ENCODE measurements around the gene PLA2R1. TPM values are rescaled to one million over a fixed set of nuclear protein-coding genes. Genes with fewer than 3 reads are reported as not detected.

The PLA2R1 gene
- total RNA-seq, 2 experiments from 2014 or later = not detected

DNA sequence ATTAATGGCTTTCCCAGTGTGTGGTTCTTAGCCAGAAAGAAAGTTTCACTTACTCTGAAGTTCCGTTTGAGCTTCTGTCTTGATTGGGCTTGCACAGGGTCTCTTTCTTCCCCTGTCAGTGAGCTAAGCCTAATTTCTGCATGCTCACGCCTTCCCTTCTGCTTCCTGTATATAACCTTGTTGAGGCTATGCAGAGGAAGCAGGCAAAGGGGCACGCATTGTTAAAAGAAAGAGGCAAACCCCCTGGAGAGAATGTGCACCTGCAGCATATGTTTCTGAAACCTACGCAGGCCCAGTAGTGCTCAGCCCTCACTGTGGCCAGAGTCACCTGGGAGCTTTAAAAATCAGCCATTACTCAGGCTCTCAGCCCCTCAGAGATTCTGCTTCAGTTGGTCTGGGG, 14.5 kb upstream of the PLA2R1 start:
- H3K4me3 Mint-ChIP-seq = no peak overlapping the region
- H3K4me1 Mint-ChIP-seq = peaks cover 3% of the 10 kb centered on the region
- no peaks in the 10 kb centered on the region for H3K36me3 Mint-ChIP-seq
- no peak for DNase-seq
- H3K27me3 Mint-ChIP-seq = no peaks in the 10 kb centered on the region
- no peak overlapping the region for H3K27ac Mint-ChIP-seq
- no peaks in the 10 kb centered on the region for H3K9me3 Mint-ChIP-seq

DNA sequence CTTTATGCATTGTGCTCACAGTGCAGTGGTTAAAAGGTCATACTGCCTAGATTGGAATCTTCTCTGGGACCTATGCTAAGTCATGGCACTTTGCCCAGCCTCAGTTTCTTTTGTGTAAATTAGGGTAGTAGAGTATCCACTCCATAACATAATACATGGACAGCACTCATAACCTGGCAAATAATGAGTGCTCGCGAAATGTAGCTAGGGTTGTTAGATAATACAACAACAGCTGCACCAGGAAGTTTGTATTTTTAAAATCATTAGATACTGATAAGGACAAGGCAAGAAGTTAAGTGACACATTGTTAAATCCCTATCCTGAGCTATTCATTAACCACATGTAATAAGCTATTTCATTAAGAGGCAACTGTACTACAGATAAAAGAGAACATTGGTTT, 13.8 kb upstream of the PLA2R1 start:
- no peak for DNase-seq
- H3K4me3 Mint-ChIP-seq = no peak overlapping the region
- no peaks in the 10 kb centered on the region for H3K36me3 Mint-ChIP-seq
- peaks cover 3% of the 10 kb centered on the region for H3K4me1 Mint-ChIP-seq
- H3K27me3 Mint-ChIP-seq = peaks cover 2% of the 10 kb centered on the region
- no peak overlapping the region for H3K27ac Mint-ChIP-seq
- H3K9me3 Mint-ChIP-seq = no peaks in the 10 kb centered on the region

DNA sequence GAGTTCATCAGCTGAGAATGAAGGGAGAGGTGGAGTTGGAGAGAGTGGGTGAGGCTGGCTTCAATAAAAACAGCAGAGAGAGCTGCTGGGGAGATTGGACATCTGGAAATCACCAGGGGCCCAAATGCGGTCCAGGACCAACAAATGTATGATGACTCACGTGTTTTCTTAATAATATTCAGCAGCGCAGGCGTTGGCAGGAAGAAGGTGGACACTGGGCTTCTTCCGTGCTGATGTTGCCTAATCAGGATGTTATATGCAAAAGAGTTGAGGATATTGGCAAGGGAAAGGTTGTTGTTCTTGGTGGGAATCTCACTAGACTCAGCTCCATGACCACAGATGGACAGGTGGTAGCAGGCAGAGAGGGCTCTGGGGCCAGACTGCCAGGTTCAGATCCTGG, 12.8 kb upstream of the PLA2R1 start:
- H3K4me1 Mint-ChIP-seq = peaks cover 3% of the 10 kb centered on the region
- H3K4me3 Mint-ChIP-seq = no peak overlapping the region
- H3K27me3 Mint-ChIP-seq = peaks cover 3% of the 10 kb centered on the region
- H3K27ac Mint-ChIP-seq = no peak overlapping the region
- no peak for DNase-seq
- H3K36me3 Mint-ChIP-seq = no peaks in the 10 kb centered on the region
- no peaks in the 10 kb centered on the region for H3K9me3 Mint-ChIP-seq

DNA sequence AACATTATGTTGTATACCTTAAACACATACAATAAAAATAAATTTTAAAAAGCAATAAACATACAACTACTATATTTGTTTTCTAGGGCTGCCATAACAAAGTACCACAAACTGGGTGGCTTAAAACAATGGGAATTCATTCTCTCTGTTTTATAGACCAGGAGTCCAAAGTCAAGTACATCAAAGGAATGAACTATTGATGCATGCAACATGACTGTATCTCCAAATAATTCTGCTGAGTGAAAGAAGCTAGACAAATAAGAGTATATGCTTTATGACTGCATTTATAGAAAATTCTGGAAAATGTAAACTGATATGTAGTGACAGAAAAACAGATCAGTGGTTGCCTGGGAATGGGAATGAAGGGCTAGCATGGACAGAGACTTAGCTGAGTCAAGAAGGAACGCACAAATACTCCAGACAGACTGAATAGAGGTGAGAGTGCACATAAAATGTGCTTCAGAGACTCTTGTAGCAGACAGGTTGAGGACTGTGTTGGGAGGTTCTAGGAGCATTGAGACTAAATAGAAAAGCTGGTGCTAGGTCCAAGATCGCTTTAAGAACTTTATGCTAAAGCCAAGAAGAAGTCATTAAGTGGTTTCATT, 11.0 kb upstream of the PLA2R1 start:
- peaks cover 5% of the 10 kb centered on the region for H3K9me3 Mint-ChIP-seq
- DNase-seq = no peak
- H3K4me1 Mint-ChIP-seq = peaks cover 3% of the 10 kb centered on the region
- H3K27ac Mint-ChIP-seq = no peak overlapping the region
- no peak overlapping the region for H3K4me3 Mint-ChIP-seq
- H3K27me3 Mint-ChIP-seq = peaks cover 3% of the 10 kb centered on the region
- no peaks in the 10 kb centered on the region for H3K36me3 Mint-ChIP-seq

DNA sequence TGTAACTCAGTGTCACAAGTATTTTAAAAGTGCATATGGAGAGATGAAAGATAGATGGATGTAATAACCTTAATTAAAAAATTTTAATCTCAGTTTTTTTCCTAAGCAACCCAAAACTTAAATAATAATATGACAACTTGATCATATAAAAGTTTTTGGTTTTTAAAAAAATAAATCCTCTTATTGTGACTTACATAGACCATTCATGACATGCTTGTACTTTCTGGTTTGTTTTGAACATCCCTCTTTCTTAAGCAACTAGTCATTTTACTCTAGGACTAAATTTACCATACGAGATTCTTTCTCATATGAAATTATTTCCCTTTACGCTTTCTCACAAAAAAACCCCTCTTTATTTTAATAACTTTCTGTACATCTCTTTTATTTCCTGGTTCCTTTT, 6.5 kb upstream of the PLA2R1 start:
- Mint-ChIP-seq H3K4me3 (no peak overlapping the region), H3K4me1 (no peaks in the 10 kb centered on the region), H3K27me3 (peaks cover 22% of the 10 kb centered on the region), H3K36me3 (no peaks in the 10 kb centered on the region), H3K9me3 (peaks cover 5% of the 10 kb centered on the region), H3K27ac (no peak overlapping the region)
- DNase-seq = no peak

DNA sequence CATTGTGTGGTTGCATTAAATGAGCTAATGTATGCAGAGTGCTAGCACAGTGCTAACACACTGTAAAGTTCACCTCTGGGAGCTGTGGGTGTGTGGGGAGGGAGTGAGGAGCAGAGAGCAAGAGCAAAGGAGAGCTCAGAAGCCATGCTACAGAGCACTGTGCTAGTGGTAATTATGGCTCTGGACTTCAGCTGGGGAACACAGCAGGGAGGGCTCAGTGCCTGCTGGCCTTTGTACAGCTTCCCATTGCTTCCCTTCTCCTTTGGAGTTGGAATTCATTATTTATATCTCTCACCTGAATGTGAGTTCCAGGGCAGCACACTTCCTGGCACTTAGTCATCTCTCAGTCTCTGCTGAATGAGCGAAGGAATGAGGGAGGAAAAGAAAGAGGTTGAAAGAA, 2.5 kb upstream of the PLA2R1 start:
- DNase-seq = no peak

DNA sequence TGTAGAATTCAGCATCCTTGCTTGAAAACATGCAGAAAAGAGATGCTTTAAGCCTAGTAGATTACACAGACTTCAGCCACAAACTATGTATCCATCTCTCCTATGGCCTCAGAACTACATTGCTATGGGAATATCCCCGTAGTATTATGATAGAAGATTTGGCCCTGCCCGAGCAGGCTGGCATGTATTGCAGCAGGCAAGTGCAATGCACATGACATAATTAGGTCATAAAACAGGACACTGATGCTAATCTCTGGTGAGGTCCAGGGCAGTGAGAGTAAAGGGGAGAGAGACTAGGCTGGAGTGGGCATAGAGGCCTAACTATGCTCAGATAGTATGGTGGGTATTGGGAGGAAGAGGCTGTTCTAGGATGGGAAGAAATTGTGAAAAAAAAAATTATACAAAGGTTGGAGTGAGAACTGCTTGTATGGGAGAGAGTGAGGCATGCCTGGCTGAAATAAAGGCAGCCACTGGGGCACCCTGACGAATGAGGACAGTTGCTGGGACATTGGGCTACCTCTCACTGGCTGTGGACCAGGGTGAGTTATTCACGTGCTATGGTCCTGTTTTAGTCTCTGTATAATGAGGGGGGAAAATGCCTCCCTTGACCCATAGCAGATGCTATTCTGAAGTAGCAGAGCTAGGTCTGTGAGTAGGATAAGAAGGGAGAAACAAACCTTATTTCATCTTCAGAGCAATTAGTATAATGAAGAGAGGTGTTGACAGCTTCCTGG, 1.6 kb upstream of the PLA2R1 start:
- H3K27me3 Mint-ChIP-seq = peaks cover 61% of the 10 kb centered on the region
- no peak overlapping the region for H3K4me3 Mint-ChIP-seq
- DNase-seq = no peak
- no peaks in the 10 kb centered on the region for H3K36me3 Mint-ChIP-seq
- H3K9me3 Mint-ChIP-seq = peaks cover 4% of the 10 kb centered on the region
- H3K27ac Mint-ChIP-seq = no peak overlapping the region
- peaks cover 6% of the 10 kb centered on the region for H3K4me1 Mint-ChIP-seq

More for the DNA sequence above, 2.5 kb upstream of the PLA2R1 start:
- H3K4me1 Mint-ChIP-seq = peaks cover 6% of the 10 kb centered on the region
- H3K9me3 Mint-ChIP-seq = peaks cover 5% of the 10 kb centered on the region
- H3K4me3 Mint-ChIP-seq = no peak overlapping the region
- no peaks in the 10 kb centered on the region for H3K36me3 Mint-ChIP-seq
- H3K27ac Mint-ChIP-seq = no peak overlapping the region
- peaks cover 54% of the 10 kb centered on the region for H3K27me3 Mint-ChIP-seq

DNA sequence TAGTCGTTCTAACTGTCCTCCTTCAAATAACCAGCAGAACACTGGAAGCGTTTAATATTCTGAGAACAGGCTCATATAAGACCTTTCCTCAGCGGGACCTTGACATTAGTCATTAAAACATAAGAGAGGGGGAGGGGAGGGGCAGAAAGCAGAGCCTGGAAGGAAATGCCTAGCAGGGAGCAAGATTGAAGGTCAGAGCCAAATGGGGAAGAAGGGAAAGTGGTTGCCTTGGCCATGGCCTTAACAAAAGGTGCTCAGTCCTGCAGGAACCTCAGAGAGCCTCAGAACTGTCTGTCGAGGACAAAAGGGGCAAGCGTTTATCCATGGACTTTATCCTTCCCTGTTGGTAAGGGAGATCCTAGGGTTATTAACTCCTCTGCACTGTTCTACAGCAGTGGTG, 856 bp upstream of the PLA2R1 start:
- peaks cover 6% of the 10 kb centered on the region for H3K4me1 Mint-ChIP-seq
- H3K36me3 Mint-ChIP-seq = no peaks in the 10 kb centered on the region
- no peak overlapping the region for H3K27ac Mint-ChIP-seq
- peak overlapping the region; percentile 71 for H3K4me3 Mint-ChIP-seq
- no peaks in the 10 kb centered on the region for H3K9me3 Mint-ChIP-seq
- H3K27me3 Mint-ChIP-seq = peaks cover 63% of the 10 kb centered on the region
- DNase-seq = no peak

DNA sequence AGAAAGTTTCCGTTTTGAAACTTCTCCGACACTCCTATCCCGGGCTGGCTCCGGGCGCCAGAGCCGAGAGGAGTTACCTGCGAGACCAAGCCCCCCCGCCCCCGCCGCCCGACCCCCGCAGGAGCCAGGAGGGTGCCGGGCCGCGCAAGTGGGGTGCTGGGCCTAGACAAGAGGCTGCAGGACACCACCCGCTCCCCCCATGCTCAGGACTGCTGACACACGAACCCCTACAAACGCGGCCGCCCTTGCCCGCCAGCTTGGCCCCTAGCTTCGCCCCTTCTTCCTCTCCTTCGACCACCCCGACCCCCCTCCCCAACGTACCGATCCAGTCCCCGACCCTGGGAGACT, 497 bp downstream of the PLA2R1 start:
- no peak for DNase-seq
- peaks cover 70% of the 10 kb centered on the region for H3K27me3 Mint-ChIP-seq

DNA sequence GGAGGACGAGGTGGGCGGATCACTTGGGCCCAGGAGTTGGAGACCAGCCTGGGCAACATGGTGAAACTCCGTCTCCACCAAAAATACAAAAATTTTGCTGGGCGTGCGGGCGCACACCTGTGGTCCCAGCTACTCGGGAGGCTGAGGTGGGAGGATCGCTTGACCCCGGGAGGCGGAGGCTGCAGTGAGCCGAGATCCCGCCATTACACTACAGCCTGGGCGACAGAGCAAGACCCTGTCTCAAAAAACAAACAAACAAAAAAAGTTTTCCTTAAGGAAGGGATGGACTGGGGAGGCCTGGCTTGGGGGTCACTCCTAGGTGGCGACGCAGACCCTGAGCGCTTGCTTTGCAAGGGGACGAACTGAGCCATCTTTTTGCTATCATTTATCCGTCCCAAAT, 882 bp downstream of the PLA2R1 start:
- DNase-seq = no peak
- H3K9me3 Mint-ChIP-seq = no peaks in the 10 kb centered on the region
- peaks cover 6% of the 10 kb centered on the region for H3K4me1 Mint-ChIP-seq
- no peak overlapping the region for H3K27ac Mint-ChIP-seq
- no peaks in the 10 kb centered on the region for H3K36me3 Mint-ChIP-seq
- H3K27me3 Mint-ChIP-seq = peaks cover 68% of the 10 kb centered on the region
- no peak overlapping the region for H3K4me3 Mint-ChIP-seq

More for the DNA sequence above, 497 bp downstream of the PLA2R1 start:
- Mint-ChIP-seq H3K4me1 (peaks cover 6% of the 10 kb centered on the region), H3K27ac (no peak overlapping the region), H3K4me3 (peak overlapping the region; percentile 63), H3K36me3 (no peaks in the 10 kb centered on the region), H3K9me3 (no peaks in the 10 kb centered on the region)

DNA sequence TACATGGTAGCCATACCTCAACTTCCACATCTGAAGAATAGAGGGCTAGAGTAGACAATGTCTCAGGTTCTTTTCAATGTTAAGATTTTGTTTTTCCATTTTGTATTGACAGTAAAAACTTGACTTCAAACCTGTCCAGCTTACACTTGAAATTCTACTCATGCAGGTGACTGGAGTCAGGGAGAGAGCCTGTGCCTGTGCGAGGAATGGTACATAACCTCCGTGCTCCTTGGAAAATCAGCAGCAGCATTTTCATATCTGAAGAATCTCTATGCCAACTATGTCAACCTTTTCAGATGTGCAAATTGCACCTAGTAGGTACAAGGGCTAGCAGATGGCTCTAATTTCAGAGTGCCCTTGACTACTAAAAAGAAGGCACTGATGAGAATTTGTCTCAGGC, 2.1 kb downstream of the PLA2R1 start:
- Mint-ChIP-seq H3K4me1 (peaks cover 6% of the 10 kb centered on the region), H3K36me3 (no peaks in the 10 kb centered on the region), H3K27me3 (peaks cover 61% of the 10 kb centered on the region), H3K9me3 (no peaks in the 10 kb centered on the region), H3K27ac (no peak overlapping the region), H3K4me3 (no peak overlapping the region)
- no peak for DNase-seq

DNA sequence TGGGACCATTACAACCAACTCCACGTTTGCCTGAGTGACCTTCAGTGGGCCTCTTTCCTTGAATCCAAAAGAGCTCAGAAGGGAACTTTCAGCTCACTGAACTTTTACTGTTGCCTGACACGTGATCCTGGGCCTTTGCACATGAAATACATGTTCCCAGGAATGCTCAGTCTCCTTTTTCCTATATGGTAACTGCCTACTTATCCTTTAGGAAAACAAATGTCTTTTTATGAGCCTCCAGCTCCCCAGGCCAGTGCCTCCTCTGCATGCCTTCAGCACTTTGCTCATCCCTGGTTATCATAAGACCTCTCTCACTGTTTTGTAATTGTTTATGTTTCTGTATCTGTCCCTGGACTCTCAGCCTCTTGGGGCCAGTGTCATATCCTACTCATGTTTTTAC, 5.1 kb downstream of the PLA2R1 start:
- Mint-ChIP-seq H3K36me3 (no peaks in the 10 kb centered on the region), H3K27ac (no peak overlapping the region), H3K4me1 (no peaks in the 10 kb centered on the region), H3K9me3 (no peaks in the 10 kb centered on the region), H3K4me3 (no peak overlapping the region), H3K27me3 (peaks cover 35% of the 10 kb centered on the region)
- no peak for DNase-seq

DNA sequence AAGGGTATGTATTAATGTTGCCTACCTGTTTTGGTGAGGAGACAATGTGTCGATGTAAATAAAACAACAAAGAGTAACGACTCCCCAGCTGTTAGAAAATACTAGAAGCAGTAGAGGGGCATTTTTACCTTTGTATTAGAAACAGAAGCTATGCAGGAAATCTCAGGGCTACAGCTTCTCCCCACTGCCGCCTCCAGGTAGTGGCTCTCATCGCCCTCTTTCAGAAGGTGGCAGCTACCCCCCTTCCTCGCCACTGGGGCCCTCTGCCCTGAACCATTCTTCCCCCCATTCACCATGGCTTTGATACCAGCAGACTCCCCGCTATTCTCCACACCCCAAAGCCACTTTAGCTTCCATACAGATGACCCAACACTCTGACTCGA, 6.7 kb downstream of the PLA2R1 start:
- no peaks in the 10 kb centered on the region for H3K9me3 Mint-ChIP-seq
- peaks cover 22% of the 10 kb centered on the region for H3K27me3 Mint-ChIP-seq
- no peak for DNase-seq
- no peak overlapping the region for H3K27ac Mint-ChIP-seq
- H3K4me3 Mint-ChIP-seq = no peak overlapping the region
- H3K4me1 Mint-ChIP-seq = no peaks in the 10 kb centered on the region
- no peaks in the 10 kb centered on the region for H3K36me3 Mint-ChIP-seq

DNA sequence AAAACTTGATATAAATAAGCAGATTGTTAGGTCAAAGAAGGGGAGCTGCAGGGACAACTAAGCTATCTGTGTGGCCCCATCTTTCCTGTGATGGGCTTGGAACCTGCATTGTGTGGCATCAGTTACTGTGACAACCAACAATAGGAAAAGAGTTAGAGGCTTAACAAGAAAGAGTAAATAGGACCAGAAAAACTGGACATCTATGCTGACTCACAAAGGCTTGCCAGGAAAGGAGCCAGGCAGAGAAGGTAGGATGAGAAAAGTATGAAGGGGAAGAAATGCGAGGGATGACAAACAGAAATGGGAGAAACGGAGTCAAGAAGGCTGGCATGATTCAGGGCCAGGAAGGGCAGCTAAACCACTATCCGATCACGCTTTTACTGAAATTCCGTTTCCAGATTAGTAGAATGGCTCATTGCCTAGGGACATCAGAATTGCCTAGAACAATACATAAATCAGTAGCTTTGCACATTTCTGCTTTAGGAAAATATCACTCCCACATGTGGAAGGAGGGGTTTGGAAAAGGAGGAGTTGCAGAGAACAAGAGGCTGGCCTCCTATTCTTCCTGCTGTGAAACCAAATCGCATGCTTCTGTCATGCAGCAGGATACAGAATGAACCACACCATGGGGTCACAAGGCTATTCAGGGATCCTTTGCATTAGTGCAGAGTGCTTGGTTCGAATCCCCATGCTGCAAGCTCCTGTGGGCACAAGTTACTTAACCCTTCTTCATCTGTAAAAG, 7.3 kb downstream of the PLA2R1 start:
- DNase-seq = no peak
- H3K9me3 Mint-ChIP-seq = no peaks in the 10 kb centered on the region
- peaks cover 16% of the 10 kb centered on the region for H3K27me3 Mint-ChIP-seq
- no peak overlapping the region for H3K4me3 Mint-ChIP-seq
- H3K4me1 Mint-ChIP-seq = no peaks in the 10 kb centered on the region
- no peaks in the 10 kb centered on the region for H3K36me3 Mint-ChIP-seq
- H3K27ac Mint-ChIP-seq = no peak overlapping the region

DNA sequence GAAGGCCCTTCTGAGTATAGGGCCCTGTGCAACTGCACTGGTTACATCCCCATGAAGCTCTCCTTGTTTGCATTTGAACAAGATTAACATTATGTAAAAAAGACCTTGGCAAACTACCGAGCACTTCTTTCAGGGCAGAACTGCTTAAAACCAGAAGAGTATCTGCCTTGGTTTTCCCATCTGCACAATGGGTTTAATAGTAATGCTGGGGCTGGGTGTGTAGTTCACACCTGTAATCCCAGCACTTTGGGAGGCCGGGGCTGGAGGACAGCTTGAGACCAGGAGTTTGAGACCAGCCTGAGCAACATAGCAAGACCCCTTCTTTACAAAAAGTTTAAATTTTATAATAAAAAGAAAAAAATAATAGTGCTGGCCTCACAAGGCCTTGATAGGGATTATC, 8.5 kb downstream of the PLA2R1 start:
- no peaks in the 10 kb centered on the region for H3K36me3 Mint-ChIP-seq
- no peaks in the 10 kb centered on the region for H3K4me1 Mint-ChIP-seq
- H3K9me3 Mint-ChIP-seq = no peaks in the 10 kb centered on the region
- no peak overlapping the region for H3K27ac Mint-ChIP-seq
- H3K4me3 Mint-ChIP-seq = no peak overlapping the region
- DNase-seq = no peak
- H3K27me3 Mint-ChIP-seq = peaks cover 7% of the 10 kb centered on the region

DNA sequence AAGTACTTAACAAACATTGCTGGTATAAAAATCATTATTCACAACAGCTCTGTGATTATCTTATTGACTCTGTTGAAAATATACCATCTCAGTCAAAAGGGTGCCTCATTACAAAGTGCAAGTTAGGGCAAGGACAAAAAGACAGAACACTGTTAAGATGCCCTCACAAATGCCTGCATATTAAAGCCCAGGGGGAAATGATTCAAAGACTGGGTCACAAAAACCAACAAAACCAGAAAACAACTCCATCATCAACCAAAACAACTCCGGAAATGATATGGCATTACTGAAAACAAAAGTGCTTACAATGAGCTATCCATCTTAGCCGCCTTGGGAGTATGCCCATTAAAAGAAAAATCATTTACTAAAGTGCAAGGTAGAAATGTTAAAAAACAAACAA, 9.9 kb downstream of the PLA2R1 start:
- Mint-ChIP-seq H3K9me3 (no peaks in the 10 kb centered on the region), H3K4me1 (no peaks in the 10 kb centered on the region), H3K4me3 (no peak overlapping the region), H3K27ac (no peak overlapping the region), H3K27me3 (peaks cover under 1% of the 10 kb centered on the region), H3K36me3 (no peaks in the 10 kb centered on the region)
- DNase-seq = no peak
